Left forelimb (tissue), 1 donor: ENCODE data around the gene UBE2S.
"Not testable (repeated sequence)": the region's sequence is repeated elsewhere in the genome, so short reads cannot be mapped to it uniquely, and the experiment has no call there.

Experiments
- DNase-seq: peaks from one replicate; pipeline ENCODE4 v3.0.0-alpha.2; 2018; ENCODE audit warnings: low spot score

UBE2S gene

DNA sequence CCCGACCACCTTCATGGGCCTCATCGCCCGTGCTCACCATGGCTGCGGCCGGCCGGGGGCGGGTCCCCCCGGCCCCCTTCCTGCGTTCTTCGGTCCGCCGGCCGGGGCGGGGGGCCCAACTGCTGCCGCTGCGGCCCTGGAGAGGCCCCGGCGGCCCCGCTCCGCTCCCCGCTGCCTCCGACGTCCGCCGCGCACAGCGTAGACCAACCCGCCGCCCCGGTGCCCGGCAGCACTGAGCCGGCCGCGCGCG is at the start of gene UBE2S:
TSS of gene UBE2S (minus strand) at position 239 of the 250 bp plus-strand sequence. CDS start at position 40, 199 bp downstream.
- DNase-seq, result not testable (repeated sequence)

DNA sequence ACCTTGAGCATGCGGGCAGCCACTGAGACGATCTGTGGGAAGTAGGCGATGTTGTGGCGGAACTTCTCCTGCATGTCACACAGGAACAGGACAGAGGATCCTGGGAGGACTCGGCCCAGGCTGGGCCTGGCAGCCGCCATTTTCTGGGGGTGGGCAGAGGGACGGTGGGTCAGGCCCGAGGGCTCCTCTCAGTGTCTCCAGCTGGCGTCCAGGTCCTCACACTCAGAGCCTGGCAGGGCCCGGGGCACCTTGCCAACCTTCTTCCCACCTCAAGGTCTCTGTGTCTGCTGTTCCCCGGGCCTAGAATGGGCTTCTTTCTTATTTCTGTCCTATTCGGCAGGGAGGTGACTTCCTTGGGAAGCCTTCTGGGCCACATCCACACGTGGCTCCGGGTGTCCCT is 48.8 kb upstream of the UBE2S start:
- no peak for DNase-seq

- DNase-seq, result no peak
These were observed 48.1 kb upstream of the UBE2S start for GRCh38 chr19:55455576-55456235.

DNA sequence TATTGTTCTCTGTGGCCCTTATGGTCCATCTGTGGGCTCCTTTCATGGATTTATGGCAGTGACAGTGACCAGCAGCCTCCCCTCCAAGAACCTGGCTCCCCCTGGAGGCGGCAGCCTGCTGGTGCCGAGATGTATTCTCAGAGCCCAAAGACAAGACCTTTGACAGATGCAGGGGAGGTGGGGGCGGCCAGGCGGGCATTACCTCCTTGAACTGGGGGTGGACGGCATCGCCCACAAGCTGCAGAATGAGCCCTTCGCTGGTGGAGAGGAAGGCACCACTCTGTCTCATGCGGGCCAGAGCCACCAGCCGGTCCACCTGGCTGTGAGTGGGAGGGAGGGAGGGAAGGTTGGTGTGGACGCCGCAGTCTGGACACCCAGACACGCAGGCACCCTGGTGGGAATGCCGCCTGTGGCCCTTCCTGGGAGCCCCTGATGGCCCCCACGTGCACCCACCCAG is 47.2 kb upstream of the UBE2S start:
- no peak for DNase-seq

GRCh38 chr19:55453511-55454260 is 46.1 kb upstream of the UBE2S start:
- DNase-seq, result no peak

DNA sequence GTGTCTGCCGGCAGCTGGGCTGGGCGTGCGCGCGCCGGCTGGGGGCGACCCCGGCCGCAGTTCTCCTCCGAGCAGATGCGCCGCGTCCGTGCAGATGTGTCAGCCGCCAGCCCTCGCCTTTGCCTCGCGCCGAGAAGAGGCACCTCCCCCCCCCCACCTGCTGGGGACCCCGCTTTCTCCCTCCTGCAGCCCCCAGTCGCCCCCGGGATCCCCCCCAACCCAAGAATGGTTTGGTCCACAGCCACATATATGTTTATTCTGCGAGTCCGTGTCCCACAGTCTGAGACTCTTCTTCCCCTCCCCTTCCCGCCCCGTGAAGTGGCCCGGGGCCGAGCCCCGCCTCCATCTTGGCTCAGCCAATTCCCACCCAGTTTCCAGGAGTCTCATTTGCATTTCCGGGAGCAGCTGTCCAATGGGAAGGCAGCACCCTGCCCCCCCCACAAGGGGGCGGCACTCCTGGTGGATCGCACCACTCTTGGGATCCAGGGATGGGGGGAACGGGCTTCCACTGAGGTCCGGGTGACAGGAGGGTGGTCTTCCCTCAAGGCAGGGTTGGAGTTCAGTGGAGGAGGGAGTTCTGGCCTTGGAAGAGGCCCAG is 45.3 kb upstream of the UBE2S start:
- DNase-seq, result peak; percentile 96

DNA sequence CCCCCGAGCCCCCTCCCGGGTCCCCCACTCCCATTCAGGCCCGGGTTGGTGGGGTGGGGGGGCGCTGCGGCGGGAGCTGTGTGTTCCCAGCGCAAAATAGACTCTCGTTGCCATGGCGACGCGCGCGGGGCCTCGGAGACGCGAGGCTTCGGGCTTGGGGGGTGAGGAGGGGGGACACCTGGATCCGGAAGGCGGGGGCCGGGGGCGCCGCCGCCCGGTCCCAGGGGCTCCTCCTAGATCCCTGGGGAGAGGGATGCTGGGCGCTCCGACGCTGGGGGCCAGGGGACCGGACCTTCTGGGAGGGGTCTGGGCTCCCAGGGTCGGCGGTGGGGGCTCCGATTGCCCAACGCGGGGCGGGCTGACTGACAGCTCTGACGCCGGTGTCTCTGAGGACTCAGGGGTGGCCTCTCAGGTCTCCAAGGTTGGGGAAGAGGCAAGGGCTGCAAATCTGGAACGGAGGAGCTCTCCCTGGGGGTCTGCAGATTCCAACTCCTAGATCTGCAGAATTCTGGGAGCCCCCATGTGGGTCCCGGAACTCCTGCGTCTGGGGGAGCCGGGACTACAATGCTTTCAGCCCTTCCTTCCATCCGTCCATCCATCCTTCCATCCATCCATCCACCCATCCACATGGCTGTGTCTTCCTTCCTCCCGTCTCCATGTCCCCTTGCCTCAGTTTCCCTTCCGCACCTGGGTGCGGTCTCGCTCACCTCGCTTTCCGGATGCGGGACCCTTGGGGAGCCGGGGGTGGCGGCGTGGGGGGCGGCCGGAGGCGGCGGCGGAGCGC is 44.6 kb upstream of the UBE2S start:
- DNase-seq, result no peak

DNA sequence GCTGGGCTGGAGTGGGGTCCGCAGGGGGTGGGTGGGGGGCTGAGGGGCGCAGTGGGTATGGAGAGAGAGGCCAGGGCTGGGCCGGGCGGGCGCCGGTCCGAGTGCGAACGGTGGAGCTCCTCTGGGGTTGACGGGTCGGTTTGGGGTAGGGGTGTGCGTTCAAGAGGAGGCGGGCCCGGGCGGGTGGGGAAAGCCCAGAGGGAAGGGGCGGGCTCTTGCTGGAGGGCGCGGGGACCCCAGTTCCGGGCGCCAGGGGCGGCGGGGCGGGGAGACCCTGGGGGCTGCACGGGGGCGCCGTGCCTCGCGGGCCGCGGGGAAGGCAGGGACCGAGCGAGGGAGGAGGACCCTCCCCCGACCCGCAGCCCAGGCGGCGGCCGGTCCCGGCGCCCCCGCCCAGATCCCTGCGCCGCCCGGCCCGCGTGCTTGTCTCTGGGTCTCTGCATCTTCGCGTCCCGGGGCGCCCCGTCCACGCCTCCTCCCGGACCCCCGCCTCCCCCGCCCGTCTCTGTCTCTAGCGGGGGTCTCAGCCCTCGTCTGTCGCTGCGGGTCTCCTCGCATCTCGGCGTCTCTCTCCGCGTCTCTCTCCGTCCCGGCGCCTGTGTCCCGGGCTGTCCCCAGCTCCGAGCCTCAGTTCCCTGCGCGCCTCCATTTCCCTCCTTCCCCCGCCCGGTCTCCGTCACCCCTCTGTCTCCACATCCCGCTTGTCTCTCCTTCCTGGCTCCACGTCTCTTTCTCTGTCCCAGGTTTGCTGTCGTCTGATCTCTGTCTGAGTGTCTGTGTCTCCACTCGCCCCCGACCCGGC is 43.8 kb upstream of the UBE2S start:
- DNase-seq, result no peak

DNA sequence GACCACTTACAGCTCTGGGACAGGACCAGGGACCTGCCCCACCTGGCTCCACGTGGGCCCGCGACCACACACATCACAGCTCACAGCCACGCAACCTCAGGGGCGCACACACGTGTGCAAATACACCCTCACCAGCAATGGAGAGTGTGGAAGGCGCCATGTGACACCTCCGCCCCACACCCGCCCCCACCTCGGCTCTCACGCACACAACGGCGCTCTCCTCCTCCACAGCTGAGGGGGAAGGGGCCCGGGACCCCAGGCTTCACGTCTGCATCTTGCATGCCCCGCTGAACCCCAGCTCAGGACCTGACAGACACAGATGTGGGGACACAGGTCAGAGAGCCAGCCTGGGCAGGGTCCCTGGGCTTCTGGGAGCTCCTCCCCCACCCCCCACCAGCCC is 41.9 kb upstream of the UBE2S start:
- no peak for DNase-seq

GRCh38 chr19:55448175-55448490 is 40.5 kb upstream of the UBE2S start:
- not testable (repeated sequence) for DNase-seq

- DNase-seq, result no peak
These were observed 40.0 kb upstream of the UBE2S start for GRCh38 chr19:55447421-55448174.

DNA sequence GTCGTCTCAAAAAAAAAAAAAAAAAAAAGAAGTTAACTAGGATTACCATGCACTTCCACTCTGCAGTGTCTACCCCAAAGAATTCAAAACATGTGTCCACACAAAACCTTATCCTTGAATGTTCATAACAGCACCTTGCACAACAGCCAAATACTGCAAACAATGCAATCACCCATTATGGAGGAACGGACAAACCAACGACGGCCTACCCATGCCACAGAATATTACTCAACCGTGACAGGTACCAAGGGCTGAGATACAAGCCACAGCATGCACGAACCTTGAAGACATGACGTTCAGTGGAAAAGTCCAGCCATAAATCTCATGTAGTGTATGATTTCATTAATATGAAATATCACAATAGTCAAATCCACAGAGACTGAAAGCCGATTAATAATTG is 38.5 kb upstream of the UBE2S start:
- DNase-seq, result no peak

DNA sequence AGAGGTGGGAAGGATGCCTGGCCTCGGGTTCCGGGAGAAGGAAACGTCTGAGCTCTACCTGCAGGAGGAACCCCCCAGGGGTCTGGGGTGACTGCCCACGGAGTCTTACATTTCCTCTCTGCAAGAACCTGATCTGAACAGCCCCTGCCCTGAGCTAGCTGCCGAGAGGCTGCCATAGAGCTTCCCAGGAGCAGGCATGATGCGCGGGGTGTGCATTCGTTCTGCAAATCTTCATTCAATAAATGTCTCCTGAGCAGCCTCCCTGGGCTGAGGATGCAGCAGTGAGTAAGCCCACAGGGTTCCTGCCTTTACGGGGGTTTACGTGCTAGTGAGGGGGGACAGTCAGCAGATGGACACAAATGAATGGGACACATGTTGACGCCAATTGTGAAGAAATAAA is 37.1 kb upstream of the UBE2S start:
- DNase-seq, result no peak

GRCh38 chr19:55443824-55444480 is 36.4 kb upstream of the UBE2S start:
- no peak for DNase-seq

DNA sequence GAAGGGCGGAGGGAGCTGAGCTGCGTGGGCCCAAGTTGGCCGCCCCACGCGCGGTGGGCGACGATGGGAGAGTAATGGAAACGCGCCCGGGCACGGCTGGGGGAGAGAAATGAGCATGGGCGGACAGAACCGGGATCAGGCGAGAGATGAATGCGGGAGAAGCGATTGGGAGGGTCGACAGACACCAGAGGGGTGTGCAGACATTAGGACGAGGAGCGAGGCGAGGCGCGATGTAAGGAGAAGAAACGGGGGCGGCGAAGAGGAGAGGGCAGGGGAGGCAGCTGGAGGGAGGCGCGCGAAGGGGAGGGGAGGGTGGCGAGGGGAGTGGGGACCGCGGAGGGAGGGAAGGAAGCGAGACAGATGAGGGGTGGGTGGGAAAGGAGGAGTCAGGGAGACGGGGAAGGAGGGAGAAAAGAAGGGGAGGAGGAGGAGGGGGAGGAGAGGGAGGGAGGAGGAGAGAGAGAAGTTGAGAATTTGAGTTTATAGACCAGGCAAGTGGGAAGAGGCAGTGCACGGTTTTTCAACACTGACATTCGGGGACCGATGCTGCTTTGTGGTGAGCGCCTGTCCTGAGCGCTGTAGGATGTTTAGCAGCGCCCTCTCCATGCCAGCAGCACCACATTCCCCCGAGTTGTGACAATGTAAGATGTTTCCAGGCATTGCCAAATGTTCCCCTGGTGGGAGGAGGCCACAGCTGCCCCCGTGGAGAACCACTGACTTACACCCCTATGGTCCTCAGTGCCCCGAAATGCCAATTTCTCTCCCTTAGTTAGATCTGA is 35.6 kb upstream of the UBE2S start, which contains the start of gene SHISA7:
TSS of gene SHISA7 (minus strand) at position 256 of the 779 bp plus-strand sequence. CDS start 437 bp downstream, outside the sequence.
- no peak for DNase-seq

- no peak for DNase-seq
These were observed 34.9 kb upstream of the UBE2S start for GRCh38 chr19:55442372-55442961.

DNA sequence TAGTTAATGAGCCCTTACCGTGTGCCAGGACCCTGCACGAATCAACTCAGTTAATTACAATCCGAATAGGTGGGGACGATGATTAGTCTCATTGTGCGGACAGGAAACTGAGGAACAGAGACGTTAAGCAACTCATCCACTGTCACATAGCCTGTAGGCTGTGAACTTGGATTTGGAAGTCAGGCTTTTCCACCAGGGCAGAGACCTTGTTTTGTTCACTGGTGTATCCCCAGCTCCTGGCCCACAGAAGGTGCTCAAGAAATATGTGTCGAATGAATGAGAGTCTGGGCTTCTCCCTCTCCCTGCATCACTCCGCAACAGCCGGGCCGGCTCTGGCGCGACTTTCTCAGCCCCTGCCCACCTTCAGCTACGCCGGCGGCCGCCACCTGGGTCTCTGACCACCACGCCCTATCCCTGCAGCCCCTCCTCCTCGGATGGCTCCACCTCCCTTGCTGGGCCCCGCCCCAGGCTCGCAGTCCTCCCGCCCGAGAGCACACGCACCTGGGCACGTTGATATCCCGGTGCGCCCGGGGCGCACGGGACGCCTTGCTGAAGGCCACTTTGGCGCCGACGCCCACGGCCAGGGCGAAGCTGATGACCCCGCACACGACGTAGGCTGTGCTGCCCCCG is 34.2 kb upstream of the UBE2S start:
- no peak for DNase-seq

- DNase-seq, result no peak
These were observed 33.7 kb upstream of the UBE2S start for GRCh38 chr19:55441319-55441691.
